GM18951 (cell line): ENCODE results near the gene PAGR1.

Experiments used
- POLR2A ChIP-seq: IDR thresholded peaks from 4 replicates; pipeline ENCODE4 v1.6.1; 2011; ENCODE audit warnings: mild to moderate bottlenecking; ENCODE audit not compliant: insufficient read length, insufficient read depth; ENCODE audit errors: extremely low read depth
- in situ Hi-C: fragments of 300-500 bp; cut with MboI; formaldehyde crosslinking; loops from one replicate; pipeline ENCODE4 v1.12.0; 2022; ENCODE audit warnings: low sequenced_read_pairs, mixed read lengths, inconsistent platforms; ENCODE audit not compliant: unreplicated experiment

Gene PAGR1

DNA sequence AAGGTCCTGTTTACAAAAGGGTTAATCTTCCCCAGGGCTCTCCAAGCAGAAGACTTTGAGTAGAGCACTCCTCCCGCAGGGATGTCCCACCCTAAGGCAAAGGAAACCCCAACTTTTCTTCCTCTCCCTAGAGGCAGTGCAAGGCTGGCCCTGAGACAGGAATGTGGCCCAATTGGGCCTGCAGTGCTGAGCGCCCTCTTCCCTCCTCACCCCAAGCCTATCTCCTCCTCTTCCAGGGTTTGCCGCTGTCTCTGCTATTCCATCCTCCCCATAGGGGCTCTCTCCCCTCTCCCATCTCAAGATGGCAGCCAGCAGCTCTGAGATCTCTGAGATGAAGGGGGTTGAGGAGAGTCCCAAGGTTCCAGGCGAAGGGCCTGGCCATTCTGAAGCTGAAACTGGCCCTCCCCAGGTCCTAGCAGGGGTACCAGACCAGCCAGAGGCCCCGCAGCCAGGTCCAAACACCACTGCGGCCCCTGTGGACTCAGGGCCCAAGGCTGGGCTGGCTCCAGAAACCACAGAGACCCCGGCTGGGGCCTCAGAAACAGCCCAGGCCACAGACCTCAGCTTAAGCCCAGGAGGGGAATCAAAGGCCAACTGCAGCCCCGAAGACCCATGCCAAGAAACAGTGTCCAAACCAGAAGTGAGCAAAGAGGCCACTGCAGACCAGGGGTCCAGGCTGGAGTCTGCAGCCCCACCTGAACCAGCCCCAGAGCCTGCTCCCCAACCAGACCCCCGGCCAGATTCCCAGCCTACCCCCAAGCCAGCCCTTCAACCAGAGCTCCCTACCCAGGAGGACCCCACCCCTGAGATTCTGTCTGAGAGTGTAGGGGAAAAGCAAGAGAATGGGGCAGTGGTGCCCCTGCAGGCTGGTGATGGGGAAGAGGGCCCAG lies 3.0 kb upstream of the PAGR1 start:
- TF ChIP-seq POLR2A, result no peak
- in situ Hi-C loops, result no loop called here

DNA sequence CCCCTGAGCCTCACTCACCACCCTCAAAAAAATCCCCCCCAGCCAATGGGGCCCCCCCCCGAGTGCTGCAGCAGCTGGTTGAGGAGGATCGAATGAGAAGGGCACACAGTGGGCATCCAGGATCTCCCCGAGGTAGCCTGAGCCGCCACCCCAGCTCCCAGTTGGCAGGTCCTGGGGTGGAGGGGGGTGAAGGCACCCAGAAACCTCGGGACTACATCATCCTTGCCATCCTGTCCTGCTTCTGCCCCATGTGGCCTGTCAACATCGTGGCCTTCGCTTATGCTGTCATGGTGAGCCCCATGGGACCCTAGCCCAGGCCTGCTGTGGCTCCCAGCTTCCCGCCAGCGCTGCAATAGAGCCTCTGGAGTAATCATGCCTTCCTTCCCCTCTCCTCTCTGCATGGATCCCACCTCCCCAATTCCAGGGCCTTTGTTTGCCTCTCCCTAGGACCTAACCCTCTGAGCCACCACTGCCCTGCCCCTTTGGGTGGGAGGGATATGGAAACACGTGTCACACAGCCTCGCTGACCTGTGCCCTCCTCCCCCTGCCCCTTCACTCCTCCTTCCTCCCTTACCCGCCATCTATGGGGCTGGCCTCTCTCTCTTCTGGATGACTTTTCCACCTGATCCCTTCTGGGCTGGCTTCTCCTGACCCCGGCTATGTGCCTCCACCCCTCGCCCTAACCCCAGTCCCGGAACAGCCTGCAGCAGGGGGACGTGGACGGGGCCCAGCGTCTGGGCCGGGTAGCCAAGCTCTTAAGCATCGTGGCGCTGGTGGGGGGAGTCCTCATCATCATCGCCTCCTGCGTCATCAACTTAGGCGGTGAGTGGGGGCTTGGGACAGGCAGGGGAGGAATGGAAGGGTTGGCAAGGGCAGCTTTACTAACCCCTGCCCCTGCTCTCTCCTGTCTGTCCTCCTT lies 2.0 kb upstream of the PAGR1 start:
- no peak for TF ChIP-seq POLR2A
- in situ Hi-C loops, result no loop called here

DNA sequence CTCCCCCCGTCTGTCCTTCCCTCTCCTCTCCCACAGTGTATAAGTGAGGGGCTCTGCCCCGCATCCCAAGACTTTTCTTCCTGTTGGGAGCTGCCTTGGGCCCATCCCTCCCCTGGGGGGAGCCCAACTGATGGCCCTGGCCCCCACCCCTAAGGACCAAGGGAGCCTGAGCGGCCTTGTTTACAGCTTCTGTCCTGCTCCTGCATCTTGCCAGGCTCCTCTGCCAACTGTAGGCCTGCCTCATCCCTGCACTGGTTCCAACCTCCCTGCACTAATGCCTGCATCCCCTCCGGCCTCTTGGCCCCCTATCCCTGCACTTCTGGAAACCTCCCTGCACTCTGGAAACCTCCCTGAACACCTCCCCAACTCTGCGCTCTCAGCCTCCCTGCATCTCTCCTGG lies 1.4 kb upstream of the PAGR1 start:
- no peak for TF ChIP-seq POLR2A
- in situ Hi-C loops, result no loop called here

DNA sequence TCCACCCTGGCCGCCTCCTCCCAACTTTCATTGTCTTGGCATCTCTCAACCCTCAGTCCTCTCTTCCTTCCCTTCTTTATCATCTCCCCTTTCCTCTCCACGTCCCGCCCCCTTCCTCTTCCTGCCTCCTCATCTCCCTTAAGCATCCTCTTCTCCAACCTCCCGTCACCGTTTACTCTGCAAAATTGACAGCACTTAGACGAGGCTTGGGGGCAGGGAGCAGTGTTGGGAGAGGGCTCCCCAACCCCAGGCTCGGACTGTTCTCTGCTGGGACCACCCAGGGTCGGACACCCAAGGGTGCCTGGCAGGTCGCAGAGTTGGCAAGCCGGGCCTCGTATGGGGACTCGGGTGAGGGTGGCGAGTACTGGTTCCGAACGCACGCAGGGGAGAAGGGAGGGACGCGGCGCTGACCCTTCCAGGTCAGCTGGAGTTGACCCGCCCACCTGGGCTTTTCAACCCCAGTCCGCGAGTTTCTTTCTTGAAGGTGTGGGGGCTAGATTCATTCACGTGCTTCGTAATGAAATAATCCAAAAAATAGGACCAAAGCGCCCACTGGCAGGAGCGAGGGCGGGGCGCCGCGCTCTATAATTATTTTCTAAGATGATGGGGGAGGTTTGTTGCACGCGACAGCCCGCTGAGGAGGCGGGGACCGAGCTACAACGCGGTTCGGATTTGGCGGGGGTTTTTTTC lies 775 bp upstream of the PAGR1 start:
- in situ Hi-C loops, result no loop called here
- TF ChIP-seq POLR2A, result no peak

DNA sequence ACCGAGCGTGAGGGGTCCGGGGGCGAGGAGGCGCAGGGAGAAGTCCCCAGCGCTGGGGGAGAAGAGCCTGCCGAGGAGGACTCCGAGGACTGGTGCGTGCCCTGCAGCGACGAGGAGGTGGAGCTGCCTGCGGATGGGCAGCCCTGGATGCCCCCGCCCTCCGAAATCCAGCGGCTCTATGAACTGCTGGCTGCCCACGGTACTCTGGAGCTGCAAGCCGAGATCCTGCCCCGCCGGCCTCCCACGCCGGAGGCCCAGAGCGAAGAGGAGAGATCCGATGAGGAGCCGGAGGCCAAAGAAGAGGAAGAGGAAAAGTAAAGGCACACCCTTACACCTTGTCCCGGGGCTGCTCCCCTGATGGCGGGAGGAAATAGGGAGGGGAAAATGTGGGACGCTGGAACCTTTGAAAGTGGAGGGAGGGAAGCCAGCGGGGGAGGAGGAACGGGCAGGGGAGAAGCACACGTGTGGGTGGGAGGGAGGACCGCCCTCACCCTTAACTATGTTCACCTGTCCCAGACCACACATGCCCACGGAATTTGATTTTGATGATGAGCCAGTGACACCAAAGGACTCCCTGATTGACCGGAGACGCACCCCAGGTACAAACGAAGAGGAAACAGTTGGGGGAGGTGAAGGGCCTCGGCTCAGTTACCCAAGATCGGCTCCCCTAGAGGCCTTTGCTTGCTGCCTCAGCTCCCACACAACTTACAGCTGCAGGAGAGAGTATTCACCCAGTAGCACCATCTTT lies 916 bp downstream of the PAGR1 start:
- TF ChIP-seq POLR2A, result no peak
- in situ Hi-C loops, result no loop called here

DNA sequence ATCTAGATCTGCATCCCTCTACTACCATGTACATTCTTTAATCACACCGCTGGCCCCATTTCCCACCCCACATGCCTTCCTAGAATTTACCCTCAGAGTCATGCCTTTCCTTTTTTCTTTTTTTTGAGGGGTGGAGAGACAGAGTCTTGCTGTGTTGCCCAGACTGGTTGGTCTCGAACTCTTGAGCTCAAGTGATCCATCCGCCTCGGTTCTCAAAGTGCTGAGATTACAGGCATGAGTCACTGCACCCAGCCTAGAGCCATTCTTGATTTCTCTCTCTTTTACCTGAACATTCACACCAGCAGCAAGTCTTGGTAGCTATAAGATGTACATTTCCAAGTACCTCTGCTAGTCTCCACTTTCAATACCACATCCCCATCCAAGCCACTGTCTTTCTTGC lies 2.1 kb downstream of the PAGR1 start:
- TF ChIP-seq POLR2A, result no peak
- in situ Hi-C loops, result no loop called here

DNA sequence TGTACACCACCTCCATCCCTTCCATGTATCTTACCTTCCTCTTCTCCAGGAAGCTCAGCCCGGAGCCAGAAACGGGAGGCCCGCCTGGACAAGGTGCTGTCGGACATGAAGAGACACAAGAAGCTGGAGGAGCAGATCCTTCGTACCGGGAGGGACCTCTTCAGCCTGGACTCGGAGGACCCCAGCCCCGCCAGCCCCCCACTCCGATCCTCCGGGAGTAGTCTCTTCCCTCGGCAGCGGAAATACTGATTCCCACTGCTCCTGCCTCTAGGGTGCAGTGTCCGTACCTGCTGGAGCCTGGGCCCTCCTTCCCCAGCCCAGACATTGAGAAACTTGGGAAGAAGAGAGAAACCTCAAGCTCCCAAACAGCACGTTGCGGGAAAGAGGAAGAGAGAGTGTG lies 3.6 kb downstream of the PAGR1 start:
- in situ Hi-C loops, result no loop called here
- TF ChIP-seq POLR2A, result no peak

DNA sequence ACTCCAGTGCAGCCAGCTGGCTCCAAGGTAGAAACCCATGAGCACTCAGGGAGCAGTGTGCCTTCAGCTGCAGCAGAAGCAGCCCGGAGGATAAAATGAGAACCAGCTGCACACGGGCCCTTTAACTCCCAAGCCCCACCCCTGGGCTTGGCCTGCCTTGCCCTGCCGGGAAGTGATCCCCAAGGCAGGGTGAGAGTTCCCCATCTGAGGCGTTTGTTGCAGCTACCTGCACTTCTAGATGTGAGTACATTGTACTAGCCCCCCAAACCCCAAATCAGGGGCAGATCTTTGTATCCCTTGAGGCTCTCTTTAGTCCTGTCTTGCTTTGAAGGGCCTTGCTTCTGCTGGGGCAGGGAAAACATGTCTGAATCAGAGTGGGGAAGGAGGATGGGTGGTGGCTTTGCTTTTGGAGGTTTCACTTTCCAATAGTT lies 4.3 kb downstream of the PAGR1 start, which contains the start of gene MVP:
Gene MVP (plus strand): TSS at position 192 of the 431 bp plus-strand sequence. CDS start 10,088 bp downstream, outside the sequence.
- in situ Hi-C loops, result no loop called here
- TF ChIP-seq POLR2A, result peak; percentile 64

DNA sequence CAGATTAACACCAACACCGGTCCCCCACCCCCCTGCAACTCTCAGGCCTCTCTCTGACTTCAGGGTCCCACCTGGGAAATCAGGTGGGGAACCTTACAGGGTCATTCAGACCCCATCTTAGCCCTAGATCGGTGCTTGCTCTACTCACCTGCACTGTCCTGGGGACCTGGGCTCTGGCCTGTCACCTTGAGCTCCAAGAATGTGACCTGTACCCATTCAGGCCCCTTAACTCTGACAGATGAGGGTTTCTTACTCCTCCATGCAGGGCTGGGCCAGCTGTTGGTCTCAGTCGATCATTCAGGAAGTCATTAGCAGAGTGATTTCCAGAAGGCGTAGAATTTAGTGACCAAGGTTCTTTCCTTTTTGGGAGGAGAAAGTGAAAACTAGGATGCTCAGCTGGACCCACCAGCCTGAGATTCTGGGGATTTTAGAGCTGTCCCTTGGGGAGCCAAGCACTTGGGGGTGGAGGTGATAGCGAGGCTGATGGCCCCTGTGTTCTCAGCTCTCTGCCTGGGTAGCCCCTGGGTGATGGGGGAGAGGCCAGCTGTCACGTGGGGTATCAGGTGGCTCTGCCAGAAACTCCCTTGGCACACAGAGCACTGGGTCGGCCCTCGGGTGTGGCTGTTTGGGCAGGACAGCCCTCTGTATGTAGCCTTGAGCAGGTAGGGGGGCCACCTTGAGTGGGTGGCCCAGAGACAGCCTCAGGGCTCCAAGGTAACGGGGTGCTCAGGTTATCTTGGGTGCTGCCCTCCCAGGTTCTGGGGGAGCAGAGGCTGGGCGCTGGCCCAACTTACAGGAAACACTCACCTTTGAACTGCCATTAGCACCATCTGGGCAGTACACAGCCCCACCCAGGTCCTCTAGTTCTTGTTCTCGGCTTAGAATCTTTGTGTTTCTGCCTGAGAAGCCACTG lies 5.0 kb downstream of the PAGR1 start:
- in situ Hi-C loops, result no loop called here
- TF ChIP-seq POLR2A, result peak; percentile 74

DNA sequence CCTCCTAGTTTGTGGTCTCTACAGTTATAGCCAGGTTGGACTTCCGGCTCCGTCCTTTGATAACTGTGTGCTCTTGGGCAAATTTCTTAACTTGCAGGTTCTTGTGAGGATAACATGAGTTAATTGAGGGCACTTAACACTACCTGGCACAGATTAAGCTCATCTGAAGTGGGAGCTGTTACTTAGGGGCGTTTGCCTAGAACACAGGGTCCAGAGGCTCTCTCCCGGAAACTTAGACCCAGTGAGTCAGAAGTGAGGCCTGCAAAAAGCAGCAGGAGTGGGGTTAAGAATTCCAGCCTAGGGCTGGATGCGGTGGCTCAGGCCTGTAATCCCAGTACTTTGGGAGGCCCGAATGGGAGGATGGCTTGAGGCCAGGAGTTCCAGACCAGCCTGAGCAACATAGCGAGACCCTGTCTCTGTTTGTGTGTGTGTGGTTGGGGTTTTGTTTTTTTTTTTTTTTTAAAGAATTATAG lies 5.7 kb downstream of the PAGR1 start:
- TF ChIP-seq POLR2A, result no peak
- in situ Hi-C loops, result no loop called here

DNA sequence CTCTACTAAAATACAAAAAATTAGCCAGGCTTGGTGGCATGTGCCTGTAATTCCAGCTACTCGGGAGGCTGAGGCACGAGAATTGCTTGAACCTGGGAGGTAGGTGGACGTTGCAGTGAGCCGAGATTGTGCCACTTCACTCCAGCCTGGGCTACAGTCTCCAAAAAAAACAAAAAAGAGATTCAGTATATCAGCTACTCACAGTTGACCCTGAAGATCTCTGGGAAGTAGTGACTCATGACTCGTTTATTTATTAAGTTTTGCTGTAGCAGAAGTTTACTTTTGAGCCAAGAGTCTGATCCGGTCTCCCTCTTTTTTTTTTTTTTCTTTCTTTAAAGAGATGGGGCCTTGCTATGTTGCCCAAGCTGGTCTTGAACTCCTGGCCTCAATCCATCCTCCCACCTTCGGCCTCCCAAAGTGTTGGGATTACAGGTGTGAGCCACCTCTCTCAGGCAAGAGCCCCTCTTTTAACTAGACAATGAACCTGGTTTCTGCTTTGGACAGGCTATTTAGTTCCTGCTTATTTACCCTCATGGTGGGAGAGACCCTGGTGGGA lies 8.7 kb downstream of the PAGR1 start:
- in situ Hi-C loops, result no loop called here
- TF ChIP-seq POLR2A, result no peak
